ENCODE results near the gene FECH.

Gene FECH

DNA sequence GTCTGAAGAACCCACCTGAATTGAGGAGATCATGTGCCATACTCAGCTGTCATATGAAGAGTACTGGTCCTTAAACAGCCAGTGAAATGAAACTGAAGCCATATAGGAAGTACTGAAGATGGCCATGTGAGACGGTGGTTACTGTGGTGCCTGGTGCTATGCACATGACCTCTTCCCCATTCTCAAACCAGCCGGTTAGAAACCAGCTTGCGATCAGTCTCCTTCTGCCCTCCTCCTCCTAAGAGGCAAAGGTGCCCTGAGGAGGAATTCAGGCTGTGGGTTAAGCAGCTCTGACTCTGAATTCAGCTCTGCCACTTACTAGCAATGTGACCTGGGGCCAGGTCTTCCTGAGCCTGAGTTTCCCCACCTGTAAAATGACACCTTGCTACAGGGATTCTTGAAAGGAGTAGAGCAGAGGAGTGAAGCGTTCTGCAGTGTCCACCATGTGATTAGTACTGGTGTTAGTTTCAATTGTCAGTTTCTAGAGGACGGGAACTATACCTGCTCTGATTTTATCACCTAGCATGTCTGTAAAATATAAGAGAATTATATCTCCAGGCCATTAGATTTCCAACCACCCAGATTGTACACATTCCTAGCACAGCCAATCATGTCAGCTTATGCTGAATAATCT is 5.1 kb downstream of the FECH start:
- DNase-seq (ENCODE audit: low read depth, low spot score): peak; percentile 86

DNA sequence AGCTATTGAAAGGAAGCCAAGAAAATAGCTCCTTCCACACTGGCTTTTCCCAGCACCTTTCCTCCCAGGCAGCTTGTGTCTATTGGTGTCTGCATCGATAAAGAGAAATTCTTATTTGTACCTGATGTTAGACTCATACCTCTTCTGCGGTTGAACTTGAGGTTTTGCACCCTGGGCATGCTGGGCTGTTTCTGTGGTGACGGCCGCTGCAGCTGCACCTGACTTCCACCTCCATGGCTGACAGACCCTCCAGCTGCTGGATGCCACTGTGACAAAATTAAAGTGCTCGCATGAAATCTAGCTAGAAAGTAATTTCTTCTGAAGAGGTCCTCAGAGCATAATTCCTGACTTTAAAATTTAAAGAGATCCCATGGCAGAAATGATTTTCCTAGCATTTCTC is 6.6 kb downstream of the FECH start:
- no peak for DNase-seq (ENCODE audit: low read depth, low spot score)

GRCh38 chr18:57576316-57576715 is 10.2 kb downstream of the FECH start:
- no peak for DNase-seq (ENCODE audit: low read depth, low spot score)

DNA sequence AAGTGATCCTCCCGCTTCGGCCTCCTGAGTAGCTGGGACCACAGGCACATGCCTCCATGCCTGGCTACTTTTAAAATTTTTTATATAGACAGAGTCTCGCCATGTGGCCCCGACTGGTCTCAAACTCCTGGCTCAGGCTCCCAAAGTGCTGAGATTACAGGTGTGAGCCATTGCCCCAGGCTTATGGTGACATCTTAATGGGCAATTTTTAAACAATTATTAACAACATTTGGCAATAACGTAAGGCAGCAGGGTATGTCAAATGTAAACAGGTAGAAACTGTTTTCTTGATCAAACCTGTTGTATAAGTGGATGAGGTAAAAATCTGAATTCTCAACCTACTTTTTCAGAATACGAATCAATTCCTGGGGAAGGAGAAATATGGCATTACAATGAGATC is 11.0 kb downstream of the FECH start:
- DNase-seq (ENCODE audit: low read depth, low spot score): no peak

GRCh38 chr18:57574866-57575265 is 11.6 kb downstream of the FECH start:
- DNase-seq (ENCODE audit: low read depth, low spot score): no peak

GRCh38 chr18:57570162-57570561 is 16.3 kb downstream of the FECH start:
- DNase-seq (ENCODE audit: low read depth, low spot score): no peak

DNA sequence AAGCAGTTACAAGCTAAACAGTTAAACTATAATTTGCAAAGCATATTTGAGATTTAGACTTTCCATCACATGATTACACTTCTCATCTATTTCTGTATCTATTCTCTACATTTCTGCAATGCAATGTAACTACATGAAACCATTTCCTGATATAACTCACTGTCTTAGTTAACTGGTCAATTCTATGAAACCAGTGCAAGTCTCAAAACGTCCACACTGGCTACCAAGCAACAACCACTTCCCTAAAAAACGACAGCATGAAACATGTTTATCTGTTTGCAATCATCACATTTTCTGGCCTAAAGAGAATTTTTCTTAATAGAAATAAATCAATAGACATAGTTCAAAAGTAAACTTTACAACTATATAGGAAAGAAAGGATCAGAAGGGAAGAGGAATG is 17.4 kb downstream of the FECH start:
- DNase-seq (ENCODE audit: low read depth, low spot score): no peak

GRCh38 chr18:57561728-57562423 is 24.6 kb downstream of the FECH start:
- DNase-seq (ENCODE audit: low read depth, low spot score): peak; percentile 77

- no peak for DNase-seq (ENCODE audit: low read depth, low spot score)
Measured at GRCh38 chr18:57561261-57561660, 25.2 kb downstream of the FECH start.

DNA sequence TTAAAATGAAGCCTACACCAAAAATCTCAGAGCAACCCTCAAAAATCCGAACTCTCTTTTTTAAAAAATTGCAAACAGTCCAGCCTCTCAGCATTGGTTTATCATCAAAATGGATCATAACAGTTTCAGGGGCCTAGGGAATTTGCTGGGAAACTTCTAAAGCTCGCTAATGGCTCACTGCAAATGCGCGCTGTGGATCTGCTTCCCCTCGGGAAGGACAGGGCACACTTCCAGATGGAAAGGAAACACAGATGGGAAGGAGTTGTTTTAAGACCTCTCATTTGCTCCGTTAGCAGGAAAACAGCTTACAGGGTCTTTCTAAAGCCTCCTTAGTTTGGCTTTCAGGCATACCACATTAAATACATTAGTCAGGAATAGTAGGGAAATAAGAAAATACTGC is 27.2 kb downstream of the FECH start:
- no peak for DNase-seq (ENCODE audit: low read depth, low spot score)

- no peak for DNase-seq (ENCODE audit: low read depth, low spot score)
Measured at GRCh38 chr18:57555134-57555533, 31.4 kb downstream of the FECH start.

- no peak for DNase-seq (ENCODE audit: low read depth, low spot score)
Measured at GRCh38 chr18:57550510-57550909, 36.0 kb downstream of the FECH start.

DNA sequence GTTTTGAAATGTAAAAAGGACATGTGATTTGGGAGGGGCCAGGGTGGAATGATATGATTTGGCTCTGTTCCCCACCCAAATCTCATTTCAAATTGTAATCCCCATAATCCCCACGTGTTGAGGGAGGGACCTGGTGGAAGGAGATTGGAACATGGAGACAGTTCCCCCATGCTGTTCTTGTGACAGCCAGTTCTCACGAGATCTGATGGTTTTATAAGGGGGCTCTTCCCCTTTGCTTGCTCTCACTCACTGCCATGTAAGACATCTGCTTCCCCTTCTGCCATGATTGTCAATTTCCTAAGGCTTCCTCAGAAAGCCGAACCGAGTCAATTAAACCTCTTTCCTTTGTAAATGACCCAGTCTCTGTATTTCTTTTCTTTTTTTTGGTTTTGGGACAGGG is 39.2 kb downstream of the FECH start:
- DNase-seq (ENCODE audit: low read depth, low spot score): no peak

GRCh38 chr18:57544936-57545660 is 41.4 kb downstream of the FECH start:
- no peak for DNase-seq (ENCODE audit: low read depth, low spot score)

GRCh38 chr18:57543560-57543959 is 42.9 kb downstream of the FECH start:
- DNase-seq (ENCODE audit: low read depth, low spot score): no peak

GRCh38 chr18:57542812-57543427 is 43.6 kb downstream of the FECH start:
- DNase-seq (ENCODE audit: low read depth, low spot score): no peak

DNA sequence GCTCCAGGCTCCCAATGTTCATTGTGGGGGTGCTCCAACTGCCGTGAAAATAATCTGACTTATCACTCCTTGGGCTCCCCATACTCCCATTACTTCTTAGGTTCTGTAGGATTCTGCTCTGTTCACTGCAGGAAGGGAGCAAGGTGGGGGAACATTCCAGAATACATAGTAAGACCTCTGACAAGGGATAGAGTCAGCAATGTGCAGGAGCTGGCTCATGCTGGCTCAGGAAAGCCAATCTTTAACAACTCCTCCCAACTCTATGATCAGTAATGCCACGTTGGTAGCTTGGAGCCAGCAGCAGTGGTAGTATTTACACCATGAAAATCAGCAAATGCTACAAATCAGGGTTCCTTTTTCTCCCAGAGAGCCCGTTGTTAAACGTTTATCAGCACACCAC is 44.4 kb downstream of the FECH start:
- DNase-seq (ENCODE audit: low read depth, low spot score): no peak

DNA sequence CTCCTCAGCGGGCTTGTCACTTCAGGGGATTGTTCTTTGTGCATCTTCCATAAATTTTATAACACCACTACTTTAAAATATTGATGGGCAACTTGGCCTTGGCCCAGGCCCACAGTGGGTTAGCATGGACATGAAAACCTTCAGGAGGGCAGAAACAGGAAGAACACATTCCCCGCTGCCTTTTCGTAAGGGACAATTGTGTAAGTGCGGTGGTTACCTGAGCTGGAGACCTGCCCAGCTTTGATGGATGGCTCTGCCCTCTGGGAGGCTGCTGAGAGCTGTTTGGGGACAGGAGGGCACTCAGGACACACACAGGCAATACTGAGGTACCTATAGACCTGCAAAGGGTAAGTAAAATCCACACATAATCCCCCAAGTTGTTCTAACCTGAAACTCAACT is 46.8 kb downstream of the FECH start:
- DNase-seq (ENCODE audit: low read depth, low spot score): no peak

DNA sequence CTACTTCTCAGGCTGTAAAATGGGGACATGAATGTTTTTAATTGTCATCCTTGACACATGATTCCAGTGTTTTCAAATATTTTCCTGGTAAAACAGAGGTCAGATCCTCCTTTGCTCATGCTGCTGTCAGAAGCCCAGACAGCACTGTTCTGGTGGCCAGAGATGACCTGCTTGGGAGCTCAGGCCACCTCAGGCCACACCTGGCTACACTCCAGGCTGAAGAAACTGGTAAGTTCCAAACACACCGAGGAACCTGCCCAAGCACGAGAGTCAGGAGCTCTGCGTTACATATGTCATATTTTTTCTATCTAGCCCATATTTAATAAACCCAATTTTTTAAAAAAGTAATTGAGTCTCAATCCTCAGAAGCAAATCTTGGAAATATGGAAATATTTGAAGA is 47.9 kb downstream of the FECH start:
- DNase-seq (ENCODE audit: low read depth, low spot score): no peak

GRCh38 chr18:57534511-57534909 is 52.0 kb downstream of the FECH start:
- DNase-seq (ENCODE audit: low read depth, low spot score): no peak

- DNase-seq (ENCODE audit: low read depth, low spot score): no peak
Measured at GRCh38 chr18:57533868-57534510, 52.5 kb downstream of the FECH start.
